NCI-H524 (cell line): ENCODE results near the gene ARRDC1.
A peak's percentile ranks its signal among the peaks of the same experiment; 100 is the strongest.
"Not testable (repeated sequence)": the region's sequence is repeated elsewhere in the genome, so short reads cannot be mapped to it uniquely, and the experiment has no call there.

ENCODE experiments used
- DNase-seq, 2 experiments: peaks; one replicate each; lab custom pipeline; 2025; lab: John Stamatoyannopoulos, UW

Gene ARRDC1

DNA sequence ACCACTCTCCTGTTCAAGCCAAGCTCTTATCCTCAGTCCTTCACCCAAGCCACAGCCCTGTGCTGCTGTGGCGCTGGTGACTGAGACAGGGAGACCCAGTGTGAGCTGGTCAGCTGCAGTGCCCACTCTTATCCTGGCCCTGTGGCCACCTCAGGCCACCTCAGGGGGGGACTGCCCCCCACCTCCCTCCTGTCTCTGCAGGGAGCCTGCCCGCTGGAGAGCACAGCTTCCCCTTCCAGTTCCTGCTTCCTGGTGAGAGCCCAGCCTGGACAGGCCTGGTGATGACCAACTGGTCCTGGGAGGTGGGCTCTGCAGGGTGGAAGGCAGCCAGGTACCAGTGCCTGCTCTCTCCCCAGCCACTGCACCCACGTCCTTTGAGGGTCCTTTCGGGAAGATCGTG is 7.8 kb downstream of the ARRDC1 start:
- no peak for DNase-seq

DNA sequence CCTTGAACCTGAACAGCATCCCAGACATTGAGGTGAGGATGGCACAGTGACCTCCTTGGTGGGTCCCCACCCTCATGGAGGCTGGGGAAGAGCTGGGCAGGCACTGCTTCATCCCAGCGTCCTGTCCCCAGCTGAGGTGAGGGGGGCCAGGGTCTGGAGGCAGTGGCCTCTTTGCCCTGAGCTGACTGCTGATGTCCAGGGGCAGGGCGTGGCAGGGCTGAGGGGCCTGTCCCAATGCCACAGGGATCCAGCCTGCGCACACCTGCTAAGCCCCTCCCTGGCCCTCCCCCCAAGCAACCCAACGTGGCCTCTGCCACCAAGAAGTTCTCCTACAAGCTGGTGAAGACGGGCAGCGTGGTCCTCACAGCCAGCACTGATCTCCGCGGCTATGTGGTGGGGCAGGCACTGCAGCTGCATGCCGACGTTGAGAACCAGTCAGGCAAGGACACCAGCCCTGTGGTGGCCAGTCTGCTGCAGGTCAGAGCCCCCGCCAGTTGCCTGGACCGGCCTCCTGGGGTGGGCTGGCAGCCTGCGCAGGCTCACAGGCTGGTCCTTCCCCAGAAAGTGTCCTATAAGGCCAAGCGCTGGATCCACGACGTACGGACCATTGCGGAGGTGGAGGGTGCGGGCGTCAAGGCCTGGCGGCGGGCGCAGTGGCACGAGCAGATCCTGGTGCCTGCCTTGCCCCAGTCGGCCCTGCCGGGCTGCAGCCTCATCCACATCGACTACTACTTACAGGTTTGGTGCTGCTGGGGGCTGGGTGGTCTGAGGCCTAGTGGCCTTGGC is 8.4 kb downstream of the ARRDC1 start:
- DNase-seq = no peak

DNA sequence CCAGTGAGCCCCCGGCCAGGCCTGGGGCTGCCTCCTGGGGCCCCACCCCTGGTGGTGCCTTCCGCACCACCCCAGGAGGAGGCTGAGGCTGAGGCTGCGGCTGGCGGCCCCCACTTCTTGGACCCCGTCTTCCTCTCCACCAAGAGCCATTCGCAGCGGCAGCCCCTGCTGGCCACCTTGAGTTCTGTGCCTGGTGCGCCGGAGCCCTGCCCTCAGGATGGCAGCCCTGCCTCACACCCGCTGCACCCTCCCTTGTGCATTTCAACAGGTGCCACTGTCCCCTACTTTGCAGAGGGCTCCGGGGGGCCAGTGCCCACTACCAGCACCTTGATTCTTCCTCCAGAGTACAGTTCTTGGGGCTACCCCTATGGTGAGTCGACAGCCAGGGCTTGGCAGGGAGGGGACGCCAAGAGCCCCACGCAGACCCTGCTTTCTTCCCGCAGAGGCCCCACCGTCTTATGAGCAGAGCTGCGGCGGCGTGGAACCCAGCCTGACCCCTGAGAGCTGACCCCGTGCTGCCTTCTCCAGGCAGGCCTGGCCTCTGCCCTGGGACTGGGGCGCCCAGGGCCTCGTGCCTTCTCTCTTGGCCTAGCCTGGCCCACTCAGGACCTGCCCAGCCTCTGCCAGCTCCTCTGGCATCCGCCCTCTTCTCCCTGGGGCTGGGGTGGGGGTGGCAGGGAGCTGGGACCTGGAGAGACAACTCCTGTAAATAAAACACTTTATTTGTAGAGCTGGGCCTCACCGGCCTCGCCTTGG is 9.3 kb downstream of the ARRDC1 start:
- no peak for DNase-seq

DNA sequence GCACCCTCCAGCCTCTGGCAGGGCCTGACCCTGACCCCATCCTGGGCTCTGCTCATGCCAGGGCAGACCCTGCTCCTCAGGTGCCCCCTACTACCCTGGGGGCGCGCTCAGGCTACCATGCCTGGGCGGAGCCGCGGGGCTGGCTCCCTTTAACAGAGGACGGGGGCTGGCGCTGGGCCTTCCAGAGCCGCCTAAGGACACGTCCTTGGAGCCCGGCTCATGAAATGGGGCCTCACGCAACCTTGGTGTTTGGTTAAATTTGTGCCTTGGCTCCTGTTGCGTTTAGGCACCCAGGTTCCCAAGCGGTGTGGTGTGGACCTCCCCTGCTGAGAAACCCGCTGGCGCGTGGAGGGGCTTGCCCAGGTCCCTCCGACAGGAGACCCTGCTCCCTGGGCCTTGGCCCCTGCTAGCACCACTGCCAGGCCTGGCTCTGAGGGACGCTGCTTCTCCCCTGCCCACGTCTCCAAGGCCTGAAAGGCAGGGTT is 9.9 kb downstream of the ARRDC1 start:
- no peak for DNase-seq

DNA sequence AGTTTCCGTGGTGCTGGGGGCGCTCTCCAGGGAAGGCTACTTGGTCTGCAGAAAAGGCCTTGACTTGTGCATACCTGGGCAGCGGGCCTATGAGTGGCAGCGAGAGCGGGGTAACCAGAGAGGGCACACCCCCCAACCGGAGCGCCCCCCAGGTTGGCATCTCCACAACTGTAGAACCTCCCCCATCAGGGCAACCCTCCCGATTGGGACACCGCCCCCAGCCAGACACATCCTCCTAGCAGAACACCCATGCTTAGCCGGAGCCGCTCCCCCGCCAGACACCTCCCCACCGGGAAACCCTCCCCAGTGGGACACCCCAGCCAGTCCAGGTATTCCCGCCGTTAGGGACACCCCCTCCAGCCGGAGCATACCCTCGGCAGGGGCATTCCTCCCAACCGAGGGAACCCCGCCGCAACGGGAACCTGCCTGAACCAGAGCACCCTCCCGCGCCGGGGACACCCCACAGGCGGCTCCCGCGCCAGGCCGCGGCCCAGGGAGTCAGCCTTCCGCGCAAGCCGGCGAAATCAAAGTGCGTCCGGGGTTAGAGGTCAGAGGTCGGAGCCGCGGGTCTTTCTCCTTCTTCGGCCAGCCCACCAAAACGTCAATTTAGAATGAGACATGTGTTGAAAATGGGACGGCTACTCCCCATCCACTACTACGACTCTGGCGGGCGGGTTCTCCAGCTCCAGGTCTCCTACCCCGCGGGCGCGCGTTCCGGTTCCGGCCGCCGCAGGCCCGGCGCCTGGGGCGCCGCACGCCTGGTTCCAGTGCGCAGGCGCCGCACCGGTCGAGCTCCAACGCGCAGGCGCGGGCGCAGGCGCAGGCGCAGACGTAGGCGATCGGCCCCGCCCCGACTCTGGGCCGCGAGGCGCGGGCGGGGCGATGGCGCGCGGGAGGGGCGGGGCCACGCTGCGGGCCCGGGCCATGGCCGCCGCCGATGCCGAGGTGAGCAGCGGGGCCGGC is 12.9 kb downstream of the ARRDC1 start, which contains the start of gene EHMT1:
EHMT1 (plus strand) TSS at position 901 of the 963 bp plus-strand sequence; CDS start at position 925, 24 bp downstream.
- peak; percentile 82 to 90 for DNase-seq

DNA sequence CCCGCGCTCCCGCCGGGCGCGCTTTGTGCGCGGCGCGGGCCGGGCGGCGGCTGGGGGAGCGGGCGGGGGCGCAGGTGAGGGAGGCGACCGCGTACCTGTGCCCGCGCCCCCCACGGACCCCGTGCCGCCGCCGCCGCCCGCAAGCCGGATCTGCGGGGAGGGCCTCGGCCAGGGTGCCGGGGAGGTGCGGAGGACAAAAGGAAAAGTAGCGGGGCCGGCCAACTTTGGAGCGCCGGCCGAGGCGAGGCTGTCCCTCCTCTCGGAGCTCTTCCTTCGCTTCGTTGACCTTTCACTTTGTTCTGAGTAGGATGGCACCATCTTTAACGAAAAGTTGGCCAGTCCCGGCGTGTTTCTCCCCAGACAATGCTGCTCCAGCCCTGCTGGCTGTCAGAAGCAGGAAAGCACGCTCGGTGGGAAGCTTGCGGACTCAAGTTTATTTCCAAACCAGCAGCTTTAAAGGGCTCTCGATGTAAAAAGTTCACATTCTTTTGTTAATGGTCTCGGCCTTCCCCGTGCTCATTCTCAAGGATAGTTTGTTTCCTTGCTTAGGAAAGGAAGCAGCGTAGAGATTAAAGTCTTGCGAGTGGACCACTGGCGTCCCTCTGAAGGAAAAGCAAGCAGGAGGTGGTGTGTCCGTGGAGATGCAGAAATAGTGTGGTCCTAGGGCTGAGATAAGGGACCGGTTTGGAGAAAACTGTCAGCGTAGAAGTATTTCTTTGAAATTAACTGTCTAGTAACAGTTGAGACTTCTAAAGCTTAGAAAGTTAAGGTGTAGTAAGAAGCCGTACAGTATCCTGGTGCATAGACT is 14.0 kb downstream of the ARRDC1 start:
- DNase-seq = no peak

DNA sequence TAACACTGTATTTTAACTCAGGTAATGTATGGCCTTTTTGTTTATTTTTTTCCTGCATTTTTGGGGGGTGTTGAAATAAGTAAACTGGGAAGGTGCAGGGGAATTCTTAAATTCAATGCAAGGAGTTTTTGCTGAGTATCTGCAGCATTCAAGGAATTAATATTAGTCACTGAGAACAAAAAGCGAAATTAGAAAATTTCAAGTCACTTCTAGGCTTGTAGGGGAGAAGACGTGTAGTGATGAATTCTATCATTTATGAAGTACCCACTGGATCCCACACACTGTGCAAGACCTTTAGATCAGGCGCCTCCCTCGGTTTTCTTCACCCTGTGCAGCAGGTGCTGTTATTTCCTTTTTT is 14.5 kb downstream of the ARRDC1 start:
- no peak for DNase-seq

DNA sequence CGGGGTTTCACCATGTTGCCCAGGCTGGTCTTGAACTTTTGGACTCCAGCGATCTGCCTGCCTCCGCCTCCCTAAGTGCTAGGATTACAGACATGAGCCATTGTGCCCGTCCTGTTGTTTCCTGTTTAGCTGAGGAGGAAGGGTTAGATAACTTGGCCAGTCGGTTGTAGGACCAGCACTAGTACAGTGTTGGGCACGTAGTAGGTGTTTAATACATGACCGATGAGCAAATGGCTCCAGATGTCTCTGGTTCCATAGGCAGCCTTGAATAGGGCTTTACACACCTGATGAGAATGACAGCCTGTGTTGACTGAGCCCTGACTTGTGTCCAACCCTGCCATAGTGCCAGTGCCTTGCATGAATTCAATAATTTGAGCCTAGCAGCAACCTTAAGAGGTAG is 15.1 kb downstream of the ARRDC1 start:
- no peak for DNase-seq

DNA sequence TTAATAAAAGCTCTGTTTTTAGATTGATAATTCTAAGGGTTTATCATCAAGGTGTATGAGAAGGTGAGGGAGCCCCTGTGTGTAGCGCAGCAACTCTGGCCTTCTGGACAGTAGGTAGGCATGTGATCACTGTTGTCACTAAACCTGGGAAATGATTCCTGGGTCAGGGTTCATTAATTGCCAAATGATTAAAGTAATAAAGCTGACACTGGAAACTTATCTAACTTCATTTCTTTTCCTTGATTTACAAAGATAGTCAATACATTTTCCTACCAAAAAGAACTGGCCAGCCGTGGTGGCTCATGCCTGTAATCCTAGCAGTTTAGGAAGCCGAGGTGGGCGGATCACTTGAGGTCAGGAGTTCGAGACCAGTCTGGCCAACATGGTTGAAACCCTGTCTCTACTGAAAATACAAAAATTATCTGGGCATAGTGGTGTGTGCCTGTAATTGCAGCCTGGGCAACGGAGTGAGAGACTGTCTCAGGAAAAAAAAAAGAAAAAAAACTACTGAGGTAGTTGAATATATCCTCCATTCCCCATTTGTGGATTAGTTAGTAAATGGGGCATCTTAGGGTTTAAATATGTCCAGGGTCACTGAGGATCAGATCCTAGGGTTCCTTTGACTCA is 15.8 kb downstream of the ARRDC1 start:
- DNase-seq = no peak

DNA sequence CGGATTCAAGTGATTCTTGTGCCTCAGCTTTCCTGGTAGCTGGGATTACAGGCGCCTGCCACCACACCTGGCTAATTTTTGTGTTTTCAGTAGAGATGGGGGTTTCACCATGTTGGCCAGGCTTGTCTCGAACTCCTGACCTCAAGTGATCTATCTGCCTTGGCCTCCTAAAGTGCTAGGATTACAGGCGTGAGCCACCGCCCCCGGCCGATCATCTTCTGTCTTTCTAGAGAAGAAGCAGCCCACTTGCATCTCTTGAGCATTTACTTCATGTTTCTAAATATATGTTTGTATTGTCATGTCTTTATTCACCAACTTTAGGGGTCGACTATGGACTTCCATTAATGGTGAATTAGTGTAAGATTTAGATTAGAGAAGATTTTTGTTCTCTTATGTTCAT is 16.7 kb downstream of the ARRDC1 start:
- DNase-seq = not testable (repeated sequence)

DNA sequence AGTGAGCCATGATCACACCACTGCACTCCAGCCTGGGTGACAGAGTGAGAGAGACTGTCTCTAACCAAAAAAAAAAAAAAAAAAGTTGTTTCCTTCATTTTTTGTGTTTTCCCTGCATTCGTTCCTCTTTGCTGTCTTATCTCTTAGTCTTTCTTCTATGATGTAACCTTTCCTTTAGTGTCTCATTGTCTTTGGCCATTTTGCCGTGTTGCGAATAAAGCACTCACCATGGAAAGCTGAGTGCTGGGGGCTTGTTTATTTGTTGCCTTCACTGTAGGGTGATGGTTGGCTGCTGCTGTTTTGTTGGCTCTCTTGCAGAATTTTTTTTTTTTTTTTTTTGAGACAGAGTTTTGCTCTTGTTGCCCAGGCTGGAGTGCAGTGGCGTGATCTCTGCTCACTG is 21.0 kb downstream of the ARRDC1 start:
- no peak for DNase-seq

DNA sequence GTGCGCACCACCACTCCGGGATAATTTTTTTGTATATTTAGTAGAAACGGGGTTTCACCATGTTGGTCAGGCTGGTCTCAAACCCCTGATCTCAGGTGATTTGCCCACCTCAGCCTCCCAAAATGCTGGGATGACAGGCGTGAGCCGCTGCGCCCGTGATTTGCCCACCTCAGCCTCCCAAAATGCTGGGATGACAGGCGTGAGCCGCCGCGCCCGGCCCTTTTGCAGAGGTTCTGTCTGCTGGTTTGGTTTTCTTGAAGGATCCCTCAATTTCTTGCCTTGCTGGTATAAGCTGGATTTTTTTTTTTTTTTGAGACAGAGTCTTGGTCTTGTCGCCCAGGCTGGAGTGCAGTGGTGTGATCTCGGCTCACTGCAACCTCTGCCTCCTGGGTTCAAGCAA is 21.9 kb downstream of the ARRDC1 start:
- DNase-seq = not testable (repeated sequence)

DNA sequence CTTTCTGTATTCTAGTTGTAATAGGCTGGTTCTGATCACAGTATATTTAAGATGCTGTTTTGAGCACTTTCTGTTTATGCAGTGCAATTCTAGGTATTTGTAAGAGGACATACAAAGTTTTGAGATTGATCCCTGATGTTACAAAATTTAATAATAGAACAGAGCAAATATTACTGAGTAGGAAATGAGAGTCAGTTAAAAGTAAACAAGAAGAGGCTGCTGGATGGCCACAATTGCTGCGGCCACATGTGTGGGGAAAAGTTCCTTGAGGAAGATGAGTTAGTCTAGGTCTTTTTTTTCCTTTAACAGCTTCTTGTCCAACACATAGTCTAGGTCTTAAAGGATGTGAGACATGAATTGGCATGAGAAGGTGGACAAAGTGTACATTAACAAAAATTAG is 24.6 kb downstream of the ARRDC1 start:
- no peak for DNase-seq

DNA sequence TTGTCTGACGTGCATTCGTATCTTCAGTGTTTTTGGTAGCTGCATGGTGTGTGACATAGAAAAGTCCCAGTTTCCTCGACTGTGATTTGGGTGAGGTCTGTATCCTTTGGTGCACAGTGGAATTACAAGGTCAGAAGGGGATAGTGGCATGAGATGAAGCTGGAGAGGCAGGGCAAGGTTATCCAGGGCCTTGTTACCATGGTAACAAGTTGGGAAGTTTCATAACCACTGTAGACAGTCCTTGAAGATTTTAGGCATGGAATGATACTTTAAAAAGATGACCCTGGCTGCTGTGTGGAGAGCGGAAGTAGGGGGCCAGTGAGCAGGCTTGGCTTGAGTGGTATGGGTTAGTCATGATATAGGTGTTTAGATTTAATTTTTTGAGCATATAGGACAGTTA is 25.2 kb downstream of the ARRDC1 start:
- DNase-seq = no peak

DNA sequence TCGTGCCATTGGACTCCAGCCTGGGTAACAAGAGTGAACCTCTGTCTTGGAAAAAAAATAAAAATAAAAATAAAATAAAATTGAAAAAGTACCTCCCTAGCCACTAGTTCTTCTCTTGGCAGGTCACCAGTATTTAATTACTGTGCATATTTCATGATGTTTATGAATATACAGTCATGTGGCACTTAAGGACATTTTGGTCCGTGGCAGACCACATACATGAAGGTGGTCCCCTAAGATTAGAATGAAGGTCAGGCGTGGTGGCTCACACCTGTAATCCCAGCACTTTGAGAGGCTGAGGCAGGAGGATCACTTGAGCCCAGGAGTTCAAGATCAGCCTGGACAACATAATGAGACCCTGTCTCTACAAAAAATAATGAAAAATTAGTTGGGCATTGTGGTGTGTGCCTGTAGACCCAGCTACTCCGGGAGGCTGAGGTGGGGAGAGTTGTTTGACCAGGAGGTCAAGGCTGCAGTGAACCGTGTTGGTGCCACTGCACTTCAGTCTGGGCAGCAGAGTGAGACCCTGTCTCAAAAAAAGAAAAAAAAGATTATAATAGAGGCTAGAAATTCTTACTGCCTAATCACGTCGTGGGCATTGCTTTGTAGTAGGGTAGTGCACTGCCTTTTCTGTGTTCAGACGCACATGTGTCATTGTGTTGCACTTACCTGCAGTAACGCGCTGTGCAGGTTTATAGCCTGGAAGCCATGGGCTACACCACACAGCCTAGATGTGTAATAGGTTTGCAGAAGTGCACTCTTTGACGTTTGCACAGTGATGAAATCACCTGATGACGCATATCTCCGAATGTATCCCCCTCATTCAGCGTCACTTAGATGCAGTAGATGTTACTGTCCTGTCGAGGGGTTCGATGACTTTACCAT is 26.1 kb downstream of the ARRDC1 start:
- DNase-seq = no peak

DNA sequence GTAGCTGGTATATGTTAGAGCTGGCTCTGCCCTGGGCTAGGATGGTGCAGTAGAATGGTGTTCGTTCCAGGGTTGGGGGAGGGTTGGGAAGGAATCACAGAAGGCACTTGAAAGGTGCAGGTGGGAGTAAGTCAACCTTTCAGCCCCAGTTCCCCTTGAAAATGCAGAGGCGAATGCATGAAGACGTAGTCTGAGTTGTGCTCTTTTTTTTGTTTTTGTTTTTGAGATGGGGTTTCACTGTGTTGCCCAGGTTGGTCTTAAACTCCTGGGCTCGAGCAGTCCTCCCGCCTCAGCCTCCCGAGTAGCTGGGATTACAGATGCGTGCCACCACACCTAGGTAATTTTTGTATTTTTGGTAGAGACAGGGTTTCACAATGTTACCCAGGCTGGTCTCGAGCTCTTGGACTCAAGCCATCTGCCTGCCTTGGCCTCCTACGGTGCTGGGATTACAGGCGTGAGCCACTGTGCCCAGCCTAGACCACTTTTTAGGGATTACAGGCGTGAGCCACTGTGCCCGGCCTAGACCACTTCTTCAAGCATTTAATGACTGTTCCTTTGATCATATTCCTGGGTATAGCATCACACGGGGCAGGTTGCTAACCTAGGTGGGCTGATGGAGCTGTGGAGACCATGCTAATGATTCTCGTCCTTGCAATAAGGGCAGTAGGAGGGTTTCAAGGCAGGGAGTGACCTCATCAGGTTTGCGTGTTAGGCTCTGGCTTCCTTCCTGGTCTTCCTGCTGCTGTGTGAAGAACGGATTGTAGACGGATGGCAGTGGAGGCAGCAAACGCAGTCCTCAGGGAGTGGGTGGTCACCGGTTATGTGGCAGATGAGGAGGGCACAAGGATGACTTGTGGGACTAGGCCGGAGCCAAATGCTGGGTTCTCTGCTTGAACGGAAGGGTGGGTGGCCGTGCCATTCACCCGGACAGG is 27.0 kb downstream of the ARRDC1 start:
- DNase-seq = peak in 1 of 2 experiments; percentile 36

DNA sequence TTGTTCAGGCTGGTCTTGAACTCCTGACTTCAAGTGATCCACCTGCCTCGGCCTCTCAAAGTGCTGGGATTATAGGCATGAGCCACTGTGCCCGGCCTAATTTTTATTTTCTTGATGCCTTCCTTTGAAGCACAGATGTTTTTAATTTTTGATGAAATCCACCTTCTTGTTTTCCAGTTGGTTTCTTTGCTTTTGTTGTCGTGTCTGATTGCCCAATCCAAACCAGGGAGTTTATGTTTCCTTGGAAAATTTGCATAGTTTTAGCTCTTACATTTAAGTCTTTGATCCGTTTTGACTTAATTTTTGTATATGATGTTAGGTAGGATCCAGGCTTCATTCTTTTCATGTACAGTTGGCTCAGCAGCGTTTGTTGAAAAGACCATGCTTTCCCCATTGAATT is 28.5 kb downstream of the ARRDC1 start:
- no peak for DNase-seq

DNA sequence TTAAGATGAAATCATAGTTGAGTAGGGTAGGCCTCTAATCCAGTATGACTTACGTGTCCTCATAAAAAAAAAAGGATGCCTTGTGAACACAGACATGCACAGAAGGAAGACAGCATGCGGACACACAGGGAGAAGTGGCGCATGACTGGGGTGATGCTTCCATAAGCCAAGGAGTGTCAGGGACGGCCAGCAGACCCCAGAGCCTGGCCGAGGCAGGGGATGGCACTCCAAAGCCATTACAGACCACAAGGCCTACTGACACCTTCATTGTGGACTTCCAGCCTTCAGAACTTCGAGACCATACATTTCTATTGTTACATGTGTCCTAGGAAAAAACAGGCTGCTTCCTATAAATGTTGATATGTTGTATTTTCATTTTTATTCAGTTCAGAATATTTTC is 33.2 kb downstream of the ARRDC1 start:
- no peak for DNase-seq
